HepG2 (cell line): ENCODE results near the gene ERVH48-1. TPM values are rescaled to one million over a fixed set of nuclear protein-coding genes. Genes with fewer than 3 reads are reported as not detected.

Experiments
- ATF7-NPFF ChIP-seq: sonication (generic); formaldehyde crosslinking; IDR thresholded peaks from 2 replicates; pipeline ENCODE4 v1.8.1; 2023; ENCODE audit warnings: mild to moderate bottlenecking, low read depth, missing genetic modification reagents, moderate library complexity
- BORCS8-MEF2B ChIP-seq: sonication (generic); formaldehyde crosslinking; IDR thresholded peaks from 2 replicates; pipeline ENCODE4 v1.8.0; 2022; ENCODE audit warnings: mild to moderate bottlenecking, missing genetic modification reagents
- GATAD2A ChIP-seq: IDR thresholded peaks from 2 replicates; pipeline ENCODE4 v1.6.1; 2016
- GTF2F1 ChIP-seq: fragments of 150-350 bp; IDR thresholded peaks from 2 replicates; pipeline ENCODE4 v1.6.1; 2014; ENCODE audit warnings: low read length
- HOXA5 ChIP-seq: sonication (generic); formaldehyde crosslinking; IDR thresholded peaks from 2 replicates; pipeline ENCODE4 v1.4.0; 2020; ENCODE audit warnings: missing genetic modification reagents
- IKZF4 ChIP-seq: sonication (generic); formaldehyde crosslinking; IDR thresholded peaks from 2 replicates; pipeline ENCODE4 v1.5.1; 2020; ENCODE audit warnings: borderline replicate concordance, mild to moderate bottlenecking, low read depth, missing genetic modification reagents; ENCODE audit errors: not compliant biosample characterization
- JDP2 ChIP-seq: sonication (generic); formaldehyde crosslinking; IDR thresholded peaks from 2 replicates; pipeline ENCODE4 v1.8.1; 2022; ENCODE audit warnings: missing genetic modification reagents, borderline replicate concordance
- KAT2B ChIP-seq: fragments of 150-350 bp; IDR thresholded peaks from 2 replicates; pipeline ENCODE4 v1.6.1; 2014; ENCODE audit warnings: low read depth, low read length, borderline replicate concordance
- MEF2D ChIP-seq: sonication (generic); formaldehyde crosslinking; IDR thresholded peaks from 2 replicates; pipeline ENCODE4 v1.5.1; 2020; ENCODE audit warnings: mild to moderate bottlenecking, missing genetic modification reagents
- MYNN ChIP-seq: sonication (generic); formaldehyde crosslinking; IDR thresholded peaks from 2 replicates; pipeline ENCODE4 v1.4.0; 2020; ENCODE audit warnings: mild to moderate bottlenecking, low read depth, missing genetic modification reagents
- NCOA1 ChIP-seq: sonication (generic); formaldehyde crosslinking; IDR thresholded peaks from 2 replicates; pipeline ENCODE4 v1.9.0; 2021; ENCODE audit warnings: missing genetic modification reagents
- RBM39 ChIP-seq: fragments of 200-400 bp; formaldehyde crosslinking; IDR thresholded peaks from one replicate; pipeline ENCODE4 v1.6.1; 2018; ENCODE audit warnings: antibody characterized with exemption, mild to moderate bottlenecking, low read depth, low read length; ENCODE audit not compliant: poor library complexity, severe bottlenecking
- RFX1 ChIP-seq: fragments of 450-650 bp; IDR thresholded peaks from 2 replicates; pipeline ENCODE4 v1.6.1; 2017
- SAFB2 ChIP-seq: sonication (generic); formaldehyde crosslinking; IDR thresholded peaks from 2 replicates; pipeline ENCODE4 v1.5.1; 2020; ENCODE audit warnings: missing genetic modification reagents, low read depth, mild to moderate bottlenecking, borderline replicate concordance
- SALL2 ChIP-seq: sonication (generic); formaldehyde crosslinking; IDR thresholded peaks from 2 replicates; pipeline ENCODE4 v1.8.1; 2023; ENCODE audit warnings: mild to moderate bottlenecking, missing genetic modification reagents, inconsistent platforms
- SUZ12 ChIP-seq: fragments of 150-350 bp; IDR thresholded peaks from 2 replicates; pipeline ENCODE4 v1.6.1; 2014; ENCODE audit warnings: low read depth, low read length
- THYN1 ChIP-seq: sonication (generic); formaldehyde crosslinking; IDR thresholded peaks from 2 replicates; pipeline ENCODE4 v1.8.1; 2023; ENCODE audit warnings: low read depth, mild to moderate bottlenecking, moderate library complexity, missing genetic modification reagents, borderline replicate concordance
- YEATS2 ChIP-seq: sonication (generic); formaldehyde crosslinking; IDR thresholded peaks from 2 replicates; pipeline ENCODE4 v1.4.0; 2020; ENCODE audit warnings: missing genetic modification reagents, borderline replicate concordance
- ZBTB7A ChIP-seq: sonication (generic); formaldehyde crosslinking; IDR thresholded peaks from 2 replicates; pipeline ENCODE4 v1.8.0; 2022; ENCODE audit warnings: mild to moderate bottlenecking, missing genetic modification reagents
- ZNF136 ChIP-seq: sonication (generic); formaldehyde crosslinking; IDR thresholded peaks from 2 replicates; pipeline ENCODE4 v1.8.1; 2022; ENCODE audit warnings: low read depth, mild to moderate bottlenecking, moderate library complexity, missing genetic modification reagents
- ZNF703 ChIP-seq: sonication (generic); formaldehyde crosslinking; IDR thresholded peaks from 2 replicates; pipeline ENCODE4 v1.5.1; 2020; ENCODE audit warnings: missing genetic modification reagents, mild to moderate bottlenecking, moderate library complexity, borderline replicate concordance
- ZSCAN20 ChIP-seq: sonication (generic); formaldehyde crosslinking; IDR thresholded peaks from 2 replicates; pipeline ENCODE4 v1.4.0; 2020; ENCODE audit warnings: missing genetic modification reagents, mild to moderate bottlenecking, borderline replicate concordance
- polyA plus RNA-seq, 8 experiments: library from polyadenylated mRNA; depleted of rRNA in 3 of 8; stranded (reverse) in 7 of 8; unstranded in 1 of 8; fragments of >200 nt; fragmentation: Illumina TruSeq in 4 of 8; extraction: Trizol in 4 of 8; gene quantifications; 2 replicates each; pipeline versions ENCODE4 v1.2.1 to v1.2.3, GENCODE V29; 2011 to 2016; ENCODE audit warnings: low read depth in 4 of 8, missing spikeins in 1 of 8, mixed read lengths in 1 of 8; ENCODE audit not compliant: insufficient read depth in 1 of 8
- total RNA-seq, 5 experiments: library from RNA; depleted of rRNA; stranded (reverse); fragments of >200 nt; fragmentation: Illumina TruSeq; extraction: Trizol; gene quantifications; 2 replicates each; pipeline ENCODE4 v1.2.3, GENCODE V29; 2016; ENCODE audit warnings: low read depth in 1 of 5
- TF ChIP-seq, protein P1 (sequence below): sonication (generic); formaldehyde crosslinking; IDR thresholded peaks from 2 replicates; pipeline ENCODE4 v1.5.0; 2020; ENCODE audit warnings: mild to moderate bottlenecking, missing genetic modification reagents, moderate library complexity
- TF ChIP-seq, protein P2 (sequence below): sonication (generic); formaldehyde crosslinking; IDR thresholded peaks from 2 replicates; pipeline ENCODE4 v1.4.0; 2020; ENCODE audit warnings: missing genetic modification reagents
- TF ChIP-seq, protein P3 (sequence below): sonication (generic); formaldehyde crosslinking; IDR thresholded peaks from 2 replicates; pipeline ENCODE4 v1.4.0; 2020; ENCODE audit warnings: missing genetic modification reagents

Gene ERVH48-1
- total and polyA plus RNA-seq, 2 of the 13 experiments (the other 11 are each of a cell fraction or from before 2014, with no cell fraction given): 1.8 TPM; not detected in 1

DNA sequence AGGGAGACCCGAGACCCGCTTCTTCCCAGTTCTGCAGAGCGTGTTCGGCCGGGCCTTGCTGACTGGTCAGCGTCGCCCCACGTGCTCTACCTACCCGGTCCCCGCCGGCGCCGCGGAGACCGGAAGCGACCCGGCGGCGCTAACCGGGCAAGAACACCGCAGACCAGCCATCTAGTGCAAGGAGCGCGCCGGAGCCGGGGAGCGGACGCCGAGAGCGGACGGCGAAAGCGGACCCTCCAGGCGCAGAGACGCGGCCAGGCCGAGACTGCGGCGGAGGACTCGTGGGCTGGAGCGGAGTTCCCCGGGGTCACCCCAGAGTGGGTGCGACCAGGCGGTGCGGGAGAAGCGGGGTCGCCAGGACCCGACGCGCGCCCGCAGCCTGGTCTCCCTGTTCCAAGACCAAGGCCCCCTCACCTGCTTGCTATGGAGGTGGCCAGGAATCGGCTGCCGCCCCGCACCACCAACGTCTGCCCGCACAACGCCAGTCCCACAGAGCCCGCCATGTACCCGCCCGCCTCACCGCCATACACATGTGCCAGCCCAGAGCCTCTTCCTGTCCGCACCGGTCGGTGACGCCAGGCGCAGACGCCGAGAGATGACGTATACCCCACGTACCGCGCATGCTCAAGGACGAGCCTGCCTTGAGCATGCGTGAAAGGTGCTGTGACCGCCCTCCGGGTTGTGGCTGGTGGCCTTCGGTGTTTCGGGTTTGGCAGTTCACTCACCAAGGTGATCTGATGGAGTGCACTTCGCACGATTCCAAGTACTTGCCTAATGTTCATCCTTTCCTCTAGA is 46.2 kb downstream of the ERVH48-1 start, which contains the start of gene WDR4 (continued):
- TF ChIP-seq RBM39 (peak; percentile 98), MYNN (no peak), ZNF136 (peak; percentile 71; the same call in 1 of the 2 replicates), NCOA1 (CRISPR knock-in tag) (peak; percentile 5; the same call in 1 of the 2 replicates), MEF2D (no peak), ZNF703 (CRISPR knock-in tag) (0 out of 2 replicates have a peak, but pooled peaks have one; percentile 12), KAT2B (no peak), SUZ12 (no peak), GTF2F1 (peak; percentile 71), JDP2 (no peak), ZBTB7A (CRISPR knock-in tag) (no peak; the same call in 1 of the 2 replicates), HOXA5 (CRISPR knock-in tag) (no peak; the same call in none of the 2 replicates), SALL2 (peak; percentile 49; the same call in 1 of the 2 replicates), IKZF4 (no peak), SAFB2 (peak; percentile 78), YEATS2 (CRISPR knock-in tag) (peak; percentile 85), GATAD2A (no peak; the same call in 1 of the 2 replicates), ATF7-NPFF (CRISPR knock-in tag) (0 out of 2 replicates have a peak, but pooled peaks have one; percentile 13), ZSCAN20 (CRISPR knock-in tag) (0 out of 2 replicates have a peak, but pooled peaks have one; percentile 57), BORCS8-MEF2B (0 out of 2 replicates have a peak, but pooled peaks have one; percentile 32), THYN1 (no peak), RFX1 (no peak)
- TF ChIP-seq, protein P1, sequence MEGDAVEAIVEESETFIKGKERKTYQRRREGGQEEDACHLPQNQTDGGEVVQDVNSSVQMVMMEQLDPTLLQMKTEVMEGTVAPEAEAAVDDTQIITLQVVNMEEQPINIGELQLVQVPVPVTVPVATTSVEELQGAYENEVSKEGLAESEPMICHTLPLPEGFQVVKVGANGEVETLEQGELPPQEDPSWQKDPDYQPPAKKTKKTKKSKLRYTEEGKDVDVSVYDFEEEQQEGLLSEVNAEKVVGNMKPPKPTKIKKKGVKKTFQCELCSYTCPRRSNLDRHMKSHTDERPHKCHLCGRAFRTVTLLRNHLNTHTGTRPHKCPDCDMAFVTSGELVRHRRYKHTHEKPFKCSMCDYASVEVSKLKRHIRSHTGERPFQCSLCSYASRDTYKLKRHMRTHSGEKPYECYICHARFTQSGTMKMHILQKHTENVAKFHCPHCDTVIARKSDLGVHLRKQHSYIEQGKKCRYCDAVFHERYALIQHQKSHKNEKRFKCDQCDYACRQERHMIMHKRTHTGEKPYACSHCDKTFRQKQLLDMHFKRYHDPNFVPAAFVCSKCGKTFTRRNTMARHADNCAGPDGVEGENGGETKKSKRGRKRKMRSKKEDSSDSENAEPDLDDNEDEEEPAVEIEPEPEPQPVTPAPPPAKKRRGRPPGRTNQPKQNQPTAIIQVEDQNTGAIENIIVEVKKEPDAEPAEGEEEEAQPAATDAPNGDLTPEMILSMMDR (CRISPR knock-in tag): peak; percentile 13; the same call in 1 of the 2 replicates
- TF ChIP-seq, protein P2, sequence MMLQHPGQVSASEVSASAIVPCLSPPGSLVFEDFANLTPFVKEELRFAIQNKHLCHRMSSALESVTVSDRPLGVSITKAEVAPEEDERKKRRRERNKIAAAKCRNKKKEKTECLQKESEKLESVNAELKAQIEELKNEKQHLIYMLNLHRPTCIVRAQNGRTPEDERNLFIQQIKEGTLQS (CRISPR knock-in tag): no peak
- TF ChIP-seq, protein P3, sequence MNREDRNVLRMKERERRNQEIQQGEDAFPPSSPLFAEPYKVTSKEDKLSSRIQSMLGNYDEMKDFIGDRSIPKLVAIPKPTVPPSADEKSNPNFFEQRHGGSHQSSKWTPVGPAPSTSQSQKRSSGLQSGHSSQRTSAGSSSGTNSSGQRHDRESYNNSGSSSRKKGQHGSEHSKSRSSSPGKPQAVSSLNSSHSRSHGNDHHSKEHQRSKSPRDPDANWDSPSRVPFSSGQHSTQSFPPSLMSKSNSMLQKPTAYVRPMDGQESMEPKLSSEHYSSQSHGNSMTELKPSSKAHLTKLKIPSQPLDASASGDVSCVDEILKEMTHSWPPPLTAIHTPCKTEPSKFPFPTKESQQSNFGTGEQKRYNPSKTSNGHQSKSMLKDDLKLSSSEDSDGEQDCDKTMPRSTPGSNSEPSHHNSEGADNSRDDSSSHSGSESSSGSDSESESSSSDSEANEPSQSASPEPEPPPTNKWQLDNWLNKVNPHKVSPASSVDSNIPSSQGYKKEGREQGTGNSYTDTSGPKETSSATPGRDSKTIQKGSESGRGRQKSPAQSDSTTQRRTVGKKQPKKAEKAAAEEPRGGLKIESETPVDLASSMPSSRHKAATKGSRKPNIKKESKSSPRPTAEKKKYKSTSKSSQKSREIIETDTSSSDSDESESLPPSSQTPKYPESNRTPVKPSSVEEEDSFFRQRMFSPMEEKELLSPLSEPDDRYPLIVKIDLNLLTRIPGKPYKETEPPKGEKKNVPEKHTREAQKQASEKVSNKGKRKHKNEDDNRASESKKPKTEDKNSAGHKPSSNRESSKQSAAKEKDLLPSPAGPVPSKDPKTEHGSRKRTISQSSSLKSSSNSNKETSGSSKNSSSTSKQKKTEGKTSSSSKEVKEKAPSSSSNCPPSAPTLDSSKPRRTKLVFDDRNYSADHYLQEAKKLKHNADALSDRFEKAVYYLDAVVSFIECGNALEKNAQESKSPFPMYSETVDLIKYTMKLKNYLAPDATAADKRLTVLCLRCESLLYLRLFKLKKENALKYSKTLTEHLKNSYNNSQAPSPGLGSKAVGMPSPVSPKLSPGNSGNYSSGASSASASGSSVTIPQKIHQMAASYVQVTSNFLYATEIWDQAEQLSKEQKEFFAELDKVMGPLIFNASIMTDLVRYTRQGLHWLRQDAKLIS (CRISPR knock-in tag): no peak
